Renal cortical epithelial cell (primary cell): ENCODE results near the gene LTBR. TPM values are rescaled to one million over a fixed set of nuclear protein-coding genes. Genes with fewer than 3 reads are reported as not detected.

Experiments used
- DNase-seq: peaks from one replicate; pipeline ENCODE4 v3.0.0-alpha.2; 2011; ENCODE audit warnings: low read depth
- total RNA-seq: library from RNA; depleted of rRNA; stranded (reverse); fragments of >200 nt; gene quantifications from 2 replicates; pipeline ENCODE4 v1.2.3, GENCODE V29; 2014

Gene LTBR
- total RNA-seq, 1 donor from 2014 or later: 103 TPM

DNA sequence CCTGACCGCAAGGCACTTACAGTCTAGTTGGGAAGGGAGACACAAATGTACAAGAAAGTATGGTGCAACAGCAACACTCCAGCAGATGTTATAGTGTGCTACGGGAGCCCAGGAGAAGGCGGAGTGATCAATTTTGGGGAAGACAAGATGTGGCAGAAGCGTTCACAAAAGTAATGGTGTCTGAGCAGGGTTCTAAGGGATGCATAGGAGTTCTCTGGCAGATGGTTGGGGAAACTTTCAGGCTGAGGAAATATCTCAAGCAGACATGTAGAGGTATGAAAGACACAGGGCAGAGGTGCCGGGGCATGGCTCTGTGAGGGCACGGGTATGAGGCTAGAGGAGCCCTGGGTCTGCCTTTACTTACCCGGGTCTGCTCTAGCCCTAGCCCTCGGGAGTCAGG, 37.0 kb upstream of the LTBR start:
- DNase-seq: no peak

DNA sequence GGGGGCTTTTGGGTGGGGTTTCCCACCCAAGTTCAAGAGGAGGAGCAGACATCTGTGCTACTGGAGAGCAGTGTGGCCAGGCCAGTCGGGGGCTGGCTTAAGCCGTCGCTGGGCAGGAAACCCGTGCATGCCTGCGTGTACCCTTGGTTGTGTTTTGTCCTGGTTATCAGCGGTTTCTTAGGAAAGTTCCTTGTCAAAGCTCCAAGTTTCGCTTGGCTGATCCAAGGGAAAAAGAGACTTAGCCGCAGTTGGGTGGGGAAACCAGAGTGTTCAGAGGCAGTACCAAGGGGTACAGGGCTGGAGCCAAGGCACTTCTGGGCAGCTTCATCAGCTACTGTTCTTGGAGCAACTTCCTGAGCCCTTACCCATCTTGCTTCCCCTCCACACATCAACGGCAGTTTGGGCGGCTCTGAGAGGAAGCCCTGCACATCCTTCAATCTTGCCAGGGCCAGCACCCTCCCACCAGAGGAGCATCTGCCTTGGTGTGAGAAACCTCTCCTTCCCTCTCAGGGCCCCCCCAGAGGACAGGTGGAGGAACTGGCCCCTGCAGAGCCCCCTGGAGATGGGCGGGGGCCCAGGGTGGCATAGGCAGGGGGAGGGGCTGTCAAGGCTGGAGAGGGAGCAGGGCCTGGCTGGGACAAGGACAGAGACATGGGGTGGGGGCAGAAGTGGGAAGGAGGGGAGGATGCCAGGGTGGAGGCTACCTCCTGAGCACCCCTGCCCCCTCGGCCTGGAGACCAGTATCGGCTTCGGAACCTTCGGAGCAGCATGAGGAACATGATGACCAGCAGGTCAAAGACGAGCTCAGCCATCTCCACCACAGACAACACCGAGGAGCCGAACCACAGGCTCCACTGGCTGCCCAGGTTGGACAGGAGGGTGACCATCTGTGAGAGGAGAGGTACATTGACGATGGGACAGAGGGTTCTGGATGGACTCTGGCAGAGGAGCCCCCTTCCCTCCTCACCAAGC, 36.3 kb upstream of the LTBR start:
- DNase-seq: peak; percentile 79

DNA sequence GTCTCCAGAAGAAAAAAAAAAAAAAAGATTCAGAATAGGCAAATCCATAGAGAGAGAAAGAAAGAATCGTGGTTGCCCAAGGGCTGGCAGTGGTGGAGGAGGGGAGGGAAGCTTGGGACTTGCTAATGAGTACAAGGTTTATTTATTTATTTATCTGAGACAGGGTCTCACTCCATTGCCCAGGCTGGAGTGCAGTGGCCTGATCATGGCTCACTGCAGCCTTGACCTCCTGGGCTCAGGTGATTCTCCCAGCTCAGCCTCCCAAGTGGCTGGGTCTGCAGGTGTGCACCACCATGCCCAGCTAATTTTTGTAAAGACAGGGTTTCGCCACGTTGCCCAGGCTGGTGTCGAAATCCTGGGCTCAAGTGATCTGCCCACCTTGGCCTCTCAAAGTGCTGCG, 32.3 kb upstream of the LTBR start:
- no peak for DNase-seq

DNA sequence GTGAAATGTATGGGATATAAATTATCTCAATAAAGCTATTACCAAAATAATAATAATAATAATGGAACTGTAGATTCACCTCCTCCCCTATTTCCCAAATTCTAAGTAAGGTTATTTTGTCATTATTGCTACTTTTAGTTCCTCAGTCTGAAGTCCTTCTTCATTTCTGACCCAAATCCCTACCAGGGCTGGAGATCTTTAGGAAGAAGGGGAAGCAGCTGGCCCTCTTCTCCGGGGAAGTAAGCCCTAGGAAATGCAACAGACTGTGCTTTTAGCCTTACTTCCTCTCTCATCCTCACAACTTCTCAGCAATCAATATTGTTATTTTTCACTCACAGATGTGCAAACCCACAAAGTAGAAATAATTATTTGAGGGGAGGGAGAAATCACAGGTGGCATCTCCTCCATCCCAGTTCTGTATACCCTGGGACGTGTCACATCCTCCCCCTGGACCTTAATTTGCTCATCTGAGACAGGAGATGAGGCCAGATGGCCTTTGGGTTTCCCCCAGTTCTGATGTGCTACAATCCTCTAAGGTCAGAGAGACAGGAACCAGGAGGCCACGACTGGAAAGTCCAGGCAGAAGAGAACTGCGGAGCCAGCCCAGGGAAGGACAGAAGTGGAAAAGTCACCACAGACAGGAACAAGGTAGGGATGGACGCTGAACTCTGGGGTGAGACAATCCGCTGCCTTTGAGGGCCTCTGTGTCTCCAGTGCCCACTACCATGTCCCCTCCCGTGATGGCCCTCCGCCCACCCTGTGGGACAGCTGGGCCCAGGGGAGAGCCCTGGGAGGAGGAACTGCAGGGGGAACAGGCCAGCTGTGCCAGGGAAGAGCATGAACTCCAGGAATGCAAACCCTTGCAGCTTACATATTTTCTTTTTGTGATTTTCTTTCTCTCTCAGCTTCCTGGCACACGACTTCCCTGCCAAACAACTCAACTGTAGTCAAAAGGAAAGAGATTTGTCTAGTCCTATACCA, 31.5 kb upstream of the LTBR start:
- DNase-seq: no peak

DNA sequence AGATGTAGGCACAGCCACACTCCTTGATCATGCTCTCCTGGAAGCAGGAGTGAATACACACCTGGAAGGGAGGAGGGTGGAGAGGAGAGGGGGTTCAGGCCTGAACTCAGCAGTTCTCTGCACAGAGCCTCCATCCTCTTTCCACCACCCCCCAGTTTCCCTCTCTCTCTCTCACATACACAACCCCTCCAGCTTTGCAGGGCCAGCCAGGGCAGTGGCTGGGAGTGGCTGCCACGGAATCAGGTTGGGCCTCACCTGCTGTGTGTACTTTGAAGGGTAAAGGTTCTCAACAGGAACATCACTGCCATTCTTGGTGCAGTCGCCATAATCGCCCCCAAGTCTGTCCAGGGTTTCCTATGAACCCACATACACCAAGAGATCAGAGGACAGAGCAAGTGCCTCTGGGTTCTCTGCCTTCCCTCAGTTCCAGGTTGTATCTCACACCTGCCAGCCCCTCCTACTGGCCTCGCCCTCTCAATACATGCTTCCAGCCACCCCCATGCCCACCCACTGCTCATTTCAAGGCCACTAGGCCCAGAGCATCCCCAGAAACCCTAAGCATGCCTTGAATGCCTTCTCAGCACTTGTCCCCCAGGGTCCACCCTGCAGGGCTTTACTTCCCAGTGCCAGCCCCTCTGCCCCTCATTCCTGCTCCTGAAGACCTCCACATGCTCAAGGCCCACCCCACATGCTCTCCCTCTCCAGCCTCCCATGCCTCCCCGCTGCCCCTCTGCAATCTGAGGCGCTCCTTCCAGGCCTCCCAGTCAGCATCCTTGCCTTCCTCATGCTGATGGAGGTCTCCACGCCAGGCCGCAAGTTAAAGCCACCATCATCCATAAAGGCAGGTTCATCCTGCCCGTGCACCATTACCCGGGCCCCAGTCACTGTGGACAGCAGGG, 29.2 kb upstream of the LTBR start:
- no peak for DNase-seq

DNA sequence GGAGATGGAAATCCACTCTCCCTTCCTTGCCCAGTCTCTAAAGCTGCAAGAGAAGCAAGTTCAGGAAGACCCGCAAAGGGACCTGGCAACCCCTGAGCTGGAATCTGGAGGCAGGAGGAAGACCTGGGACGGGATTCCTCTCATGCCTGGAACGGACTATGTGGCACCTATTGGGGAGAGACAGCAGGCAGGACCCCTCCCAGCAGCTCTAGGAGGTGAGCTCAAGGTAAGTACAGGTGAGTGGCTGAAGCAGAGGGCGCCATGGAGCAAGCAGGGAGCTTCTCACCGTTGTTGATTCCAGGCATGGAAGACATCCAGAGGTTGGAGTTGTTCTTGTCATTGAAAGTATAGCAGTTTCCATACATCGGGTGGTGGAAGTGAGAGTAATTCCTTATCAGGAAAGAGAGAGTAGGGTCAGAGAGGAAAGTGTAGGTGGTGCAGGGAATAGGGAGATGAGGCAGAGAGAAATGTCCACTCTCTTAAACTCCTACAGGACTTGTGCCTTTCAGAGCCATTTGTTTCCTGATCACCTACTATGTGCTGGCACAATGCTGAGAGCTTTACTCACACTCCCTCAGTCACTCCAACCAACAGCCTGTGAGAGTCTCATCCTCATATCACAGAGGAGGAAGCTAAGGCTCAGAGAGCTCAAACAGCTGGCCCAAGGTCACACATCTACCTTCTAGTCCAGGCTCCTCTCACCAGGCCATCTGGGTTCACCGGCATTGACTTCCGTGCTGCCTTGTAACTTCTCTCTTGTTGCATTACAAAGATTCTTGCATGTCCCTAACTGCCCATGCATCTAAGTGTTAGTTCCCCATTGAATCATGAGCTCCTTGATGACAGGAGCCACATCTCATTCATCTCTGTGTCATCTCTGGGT, 28.2 kb upstream of the LTBR start:
- DNase-seq: no peak

DNA sequence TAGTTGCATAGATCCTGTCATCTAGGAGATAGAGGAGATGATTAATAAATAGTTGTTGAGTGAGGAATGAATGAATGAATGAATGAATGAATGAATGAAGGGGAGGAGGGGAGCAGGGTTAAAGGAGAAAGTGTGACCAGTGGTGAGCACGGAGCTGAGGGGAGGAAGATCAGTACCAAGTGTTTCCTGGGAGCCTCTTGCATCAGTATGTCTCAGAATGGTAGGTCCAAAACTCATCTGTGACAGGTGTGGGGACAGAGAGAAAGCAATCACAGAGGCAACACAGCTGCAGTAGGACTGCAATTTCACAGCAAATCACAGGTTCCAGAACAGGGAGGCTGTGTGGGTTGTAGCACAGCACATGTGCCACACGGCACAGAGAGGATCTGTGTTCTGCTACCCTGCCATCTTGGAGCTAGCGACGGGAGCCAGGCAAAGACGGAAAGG, 27.6 kb upstream of the LTBR start:
- DNase-seq: no peak

DNA sequence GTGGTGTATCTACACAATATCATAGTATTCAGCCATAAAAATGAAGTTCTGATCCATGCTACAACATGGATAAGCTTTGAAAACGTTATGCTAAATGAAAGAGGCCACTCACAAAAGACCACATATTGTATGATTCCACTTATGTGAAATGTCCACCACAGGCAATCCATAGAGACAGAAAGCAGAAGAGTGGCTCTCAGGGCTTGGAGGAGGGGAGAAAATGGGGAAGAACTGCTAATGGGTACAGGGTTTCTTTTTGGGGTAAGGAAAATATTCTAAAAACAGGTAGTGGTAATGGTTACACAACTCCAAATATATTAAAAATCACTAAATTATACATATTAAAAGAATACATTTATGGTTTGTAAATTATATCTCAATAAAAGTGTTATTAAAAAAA, 25.1 kb upstream of the LTBR start:
- no peak for DNase-seq

DNA sequence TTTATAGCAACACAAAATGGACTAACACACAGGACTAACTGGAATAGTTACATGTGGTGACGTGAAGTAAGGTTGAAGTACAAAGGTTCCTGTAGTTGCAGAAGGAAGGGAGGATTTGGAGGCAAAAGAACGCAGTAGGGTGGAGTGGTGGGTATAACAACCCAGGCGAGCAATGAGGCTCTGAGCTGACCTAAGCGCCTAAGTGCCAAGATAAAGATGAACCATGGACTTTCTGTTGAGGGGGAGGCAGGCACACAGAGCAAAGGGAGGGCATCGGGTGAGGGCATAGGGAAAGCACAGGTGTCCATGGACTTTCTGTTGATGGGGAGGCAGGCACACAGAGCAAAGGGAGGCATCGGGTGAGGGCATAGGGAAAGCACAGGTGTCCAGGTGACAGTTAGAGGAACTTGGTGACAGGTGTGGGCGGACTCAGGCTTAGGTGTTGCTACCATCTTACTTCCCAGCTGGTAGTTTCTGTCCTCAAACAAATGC, 23.8 kb upstream of the LTBR start:
- DNase-seq: no peak

DNA sequence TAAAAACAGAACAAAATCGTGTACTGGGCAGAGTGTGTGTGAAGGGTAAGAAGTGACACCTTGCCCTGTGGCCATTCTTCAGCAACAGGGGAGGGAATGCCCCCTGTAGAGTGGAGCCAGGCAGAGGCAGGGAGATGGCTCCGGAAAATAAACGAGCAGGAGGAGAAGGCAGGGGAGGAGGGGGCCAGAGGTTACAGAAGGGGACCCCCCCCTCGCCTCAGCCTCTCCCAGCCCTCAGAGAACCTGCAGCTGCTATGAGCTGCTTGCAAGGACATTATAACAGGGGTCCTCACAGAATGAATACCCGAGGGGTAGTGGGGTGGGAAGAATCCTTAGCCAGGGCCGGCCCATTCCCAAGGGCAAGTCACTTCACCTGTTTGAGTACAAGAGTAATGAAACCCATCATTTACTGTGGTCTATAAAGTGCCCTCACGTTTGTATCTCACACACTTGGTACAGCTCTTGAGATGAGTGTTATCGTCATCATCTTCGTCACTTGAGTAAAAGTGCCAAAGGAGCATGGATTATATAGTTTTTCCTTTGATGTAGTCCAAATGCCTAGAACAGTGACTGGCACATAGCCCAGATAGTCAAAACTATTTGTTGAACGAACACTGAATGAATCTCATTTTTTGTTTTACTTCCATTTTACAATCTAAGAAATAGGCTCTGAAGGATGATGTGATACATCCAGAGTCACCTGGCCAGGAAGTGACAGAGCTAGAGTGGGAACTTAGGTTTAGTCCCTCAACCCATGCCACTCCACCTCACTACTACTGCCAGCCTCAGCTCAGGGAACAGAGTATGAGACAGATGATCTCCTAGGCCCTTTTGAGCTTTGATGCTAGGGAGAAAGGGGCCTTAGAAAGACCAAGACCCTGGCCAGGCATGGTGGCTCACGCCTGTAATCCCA, 23.1 kb upstream of the LTBR start:
- no peak for DNase-seq

DNA sequence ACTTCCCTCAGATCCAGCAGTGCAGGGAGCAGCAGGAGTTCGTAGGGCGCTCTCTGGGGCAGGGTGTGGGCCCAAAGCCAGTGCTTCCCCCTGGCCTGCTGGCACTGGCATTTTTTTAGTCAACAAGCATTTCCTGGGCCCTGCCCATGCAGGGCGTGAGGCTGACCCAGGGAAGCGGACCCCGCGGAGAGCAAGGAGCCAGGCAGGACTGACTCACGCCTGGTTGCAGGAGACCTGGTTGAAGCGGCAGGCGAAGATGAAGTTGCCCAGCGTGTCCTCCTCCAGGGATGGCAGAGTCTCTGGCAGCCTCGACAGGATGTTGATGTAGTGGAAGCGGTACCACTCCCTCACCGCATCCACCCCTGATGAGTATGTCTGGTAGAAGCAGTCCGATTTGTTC, 22.1 kb upstream of the LTBR start:
- peak; percentile 93 for DNase-seq

DNA sequence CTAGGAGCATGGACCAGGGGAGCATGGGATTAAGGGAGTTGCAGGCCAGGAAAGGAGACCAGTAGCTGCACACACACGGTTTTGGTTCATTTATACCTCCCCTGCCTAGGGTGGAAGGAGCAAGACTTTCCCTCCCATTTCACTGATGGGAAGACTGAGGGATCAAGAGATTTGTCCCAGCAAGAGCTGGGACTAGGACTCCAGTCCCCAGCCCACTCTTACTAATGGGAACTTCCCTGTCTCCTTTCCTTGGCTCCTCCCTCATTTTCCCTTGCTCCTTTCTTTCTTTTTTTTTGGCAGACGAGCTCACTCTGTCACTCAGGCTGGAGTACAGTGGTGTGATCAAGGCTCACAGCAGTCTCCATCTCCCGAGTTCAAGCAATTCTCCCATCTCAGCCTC, 21.6 kb upstream of the LTBR start:
- DNase-seq: no peak

DNA sequence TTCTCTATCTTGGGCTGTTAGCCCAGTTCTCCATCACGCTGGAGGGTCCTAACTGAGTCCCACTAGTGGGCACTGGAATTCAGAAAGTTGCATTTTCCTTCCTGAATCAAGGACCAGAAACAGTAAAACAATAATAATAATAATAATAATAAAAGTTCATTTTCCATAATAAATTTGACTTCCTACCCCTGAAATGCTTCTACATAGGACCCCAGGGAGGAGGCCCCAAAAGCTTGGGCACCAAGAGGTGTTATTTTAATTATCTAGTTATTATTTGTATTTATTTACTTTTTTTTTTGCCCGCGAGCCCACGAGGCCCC, 21.0 kb upstream of the LTBR start:
- DNase-seq: no peak

DNA sequence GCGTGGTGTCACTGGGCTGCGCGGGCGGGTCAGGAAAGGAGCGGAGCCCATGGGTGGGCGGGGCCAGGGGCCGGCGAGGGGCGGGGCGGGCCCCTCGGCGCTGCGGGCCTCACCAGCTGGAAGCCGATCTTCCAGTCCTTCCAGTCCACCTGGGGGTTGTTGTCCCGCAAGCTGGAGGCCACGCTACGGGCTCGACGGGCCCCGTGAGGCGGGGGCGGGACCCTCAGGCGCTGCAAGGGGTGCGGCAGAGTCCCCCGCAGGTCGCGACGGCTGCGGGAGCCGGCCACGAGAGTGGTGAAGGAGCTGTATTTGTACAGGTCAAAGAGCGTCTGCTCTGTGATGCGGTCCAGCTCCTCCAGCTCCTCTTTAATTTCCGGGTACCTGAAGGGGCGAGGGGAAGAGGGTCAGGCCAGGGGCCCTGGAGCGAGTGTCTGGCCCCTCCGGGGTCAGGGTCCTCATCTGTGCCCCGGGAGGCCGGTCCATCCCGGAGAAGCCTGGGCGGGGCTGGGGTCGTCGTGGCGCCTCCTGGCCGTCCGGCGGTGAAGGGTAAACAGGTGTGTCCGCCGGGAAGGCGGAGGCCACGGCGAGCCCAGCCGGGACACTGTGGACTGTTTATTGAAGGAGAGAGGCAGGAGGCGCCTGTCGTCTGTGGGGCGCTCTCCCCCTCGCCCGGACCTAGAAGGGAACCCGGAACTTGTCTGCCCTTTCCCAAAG, 20.5 kb upstream of the LTBR start:
- no peak for DNase-seq

DNA sequence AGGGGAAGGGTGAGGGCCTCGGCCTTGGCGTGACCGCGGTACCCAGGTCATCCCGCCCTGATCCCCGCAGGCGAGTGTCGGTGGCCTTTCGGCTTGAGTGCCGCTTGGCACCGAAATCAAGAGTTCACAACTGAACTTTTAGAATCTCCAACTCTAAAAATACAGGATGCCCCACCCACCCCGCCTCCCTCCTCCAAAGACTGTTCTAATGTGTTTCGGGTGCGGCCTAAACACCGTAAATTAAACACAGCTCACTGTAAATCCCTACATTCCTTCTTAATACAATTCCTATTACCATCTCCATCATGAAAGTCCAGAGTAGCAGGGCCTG, 20.0 kb upstream of the LTBR start:
- no peak for DNase-seq

DNA sequence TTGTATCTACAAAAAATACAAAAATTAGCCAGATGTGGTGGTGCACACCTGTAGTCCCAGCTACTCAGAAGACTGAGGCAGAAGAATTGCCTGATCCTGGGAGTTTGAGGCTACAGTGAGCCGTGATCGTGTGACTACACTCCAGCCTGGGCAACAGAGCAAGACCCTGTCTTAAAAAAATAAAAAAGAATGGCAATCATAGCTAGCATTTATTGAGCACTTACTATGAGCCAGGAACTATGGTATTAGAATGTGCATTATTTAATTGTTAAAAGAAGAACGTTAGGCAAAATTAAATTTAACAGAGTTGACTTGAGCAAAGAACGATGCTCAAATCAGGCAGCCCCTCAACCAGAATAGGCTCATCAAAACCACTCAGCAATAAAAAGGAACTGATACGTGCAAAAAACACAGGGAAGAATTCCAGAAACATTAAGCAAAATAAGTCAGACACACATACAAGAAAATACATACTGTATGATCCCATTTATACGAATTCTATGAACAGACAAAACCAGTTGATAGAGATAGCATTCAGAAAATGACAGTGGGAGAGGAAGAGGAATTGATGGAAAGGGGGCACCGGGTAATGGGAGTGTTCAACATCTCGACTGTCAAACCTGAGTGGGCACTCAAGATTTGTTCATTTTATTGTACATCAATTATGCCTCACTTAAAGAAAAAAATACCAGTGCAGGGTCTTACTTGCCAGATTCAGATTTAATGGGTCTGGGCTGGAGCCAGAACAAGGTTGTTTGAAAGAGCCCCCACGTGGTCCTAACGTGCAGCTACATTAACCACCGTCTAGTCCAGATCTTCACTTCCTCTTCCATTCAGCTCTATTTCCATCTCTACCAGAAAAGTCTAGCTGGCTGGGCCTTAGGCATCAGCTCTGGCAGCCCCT, 16.6 kb upstream of the LTBR start:
- DNase-seq: peak; percentile 47

DNA sequence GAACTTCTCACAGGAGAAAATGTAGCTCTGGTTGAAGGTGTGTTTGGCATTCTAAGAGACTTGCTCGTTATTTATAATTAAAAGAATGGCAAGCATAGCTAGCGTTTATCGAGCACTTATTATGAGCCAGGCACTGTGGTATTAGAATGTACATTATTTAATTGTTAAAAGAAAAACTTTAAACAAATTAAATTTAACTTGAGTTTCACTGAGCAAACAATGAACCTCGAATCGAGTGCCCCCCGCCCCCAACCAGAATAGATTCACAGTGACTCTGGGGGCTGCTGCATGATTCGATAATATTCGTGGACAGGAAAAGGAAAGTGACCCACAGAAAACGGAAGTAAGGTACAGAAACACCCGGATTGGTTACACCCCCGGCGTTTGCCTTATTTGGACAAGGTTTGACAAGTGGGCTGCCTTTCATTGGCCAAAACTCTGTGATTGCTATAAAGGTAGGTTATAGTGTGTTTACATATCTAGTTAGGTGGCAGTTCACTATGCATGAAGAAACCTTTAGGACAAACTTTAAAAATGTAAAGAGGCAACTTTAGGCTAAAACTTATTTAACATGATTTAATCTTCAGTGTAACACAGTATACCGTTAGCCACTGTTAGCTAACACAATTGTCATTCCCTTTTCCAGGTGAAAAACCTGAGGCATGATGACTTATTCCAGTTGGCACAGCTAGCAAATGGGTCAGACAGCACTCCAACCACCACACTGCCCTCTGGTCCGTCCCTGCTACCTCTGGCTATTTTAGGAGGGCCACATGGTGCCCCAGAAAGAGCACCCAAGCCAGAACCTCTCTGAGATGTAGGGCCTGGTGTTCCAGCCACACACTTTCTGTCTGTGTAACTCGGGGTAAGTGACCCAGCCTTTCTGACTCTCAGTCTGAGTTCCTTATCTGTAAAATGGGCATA, 15.7 kb upstream of the LTBR start:
- DNase-seq: peak; percentile 41
